ENCODE results near the gene INAVA. TPM values are rescaled to one million over a fixed set of nuclear protein-coding genes. Genes with fewer than 3 reads are reported as not detected.

The INAVA gene
- total and polyA plus RNA-seq, 2 experiments from 2014 or later: 25.3 to 43.9 TPM

DNA sequence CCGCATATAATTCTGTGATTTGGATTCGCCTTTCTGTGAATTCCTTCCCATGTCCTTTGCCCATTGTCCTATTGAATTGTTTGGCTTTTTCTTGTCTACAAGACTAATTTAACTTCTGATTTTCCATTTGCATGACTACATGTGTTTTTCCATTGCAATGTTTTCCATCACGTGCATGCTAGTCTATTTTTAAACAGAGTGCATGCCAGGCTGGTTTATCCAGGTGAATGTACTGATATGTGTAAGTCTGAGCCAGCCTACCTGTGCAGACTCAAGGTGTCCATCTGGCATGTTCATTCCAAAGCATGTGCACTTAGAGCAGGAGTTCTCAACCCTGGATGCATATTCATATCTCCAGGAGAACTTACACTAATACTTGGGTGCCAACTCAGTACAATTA, 59.7 kb downstream of the INAVA start:
- no peaks in the 10 kb centered on the region for H3K79me2 ChIP-seq (replicated peaks; ENCODE audit: insufficient read depth)
- no peak for DNase-seq (ENCODE audit: low spot score)
- no peaks in the 10 kb centered on the region for H3K4me1 ChIP-seq (ENCODE audit: insufficient read depth)
- H3K4me3 Mint-ChIP-seq: no peak overlapping the region
- no peak overlapping the region for H3K4me2 ChIP-seq
- no peaks in the 10 kb centered on the region for H3K27me3 ChIP-seq (ENCODE audit: insufficient read depth)
- H3K4me3 ChIP-seq: no peak overlapping the region
- no peak overlapping the region for H3K27ac ChIP-seq (ENCODE audit: low read depth)
- H3K9me2 ChIP-seq (ENCODE audit: insufficient read depth): no peaks in the 10 kb centered on the region
- H3F3A ChIP-seq (replicated peaks; ENCODE audit: low read depth): no peaks in the 10 kb centered on the region
- H3K9me3 Mint-ChIP-seq: no peaks in the 10 kb centered on the region
- ATAC-seq: no peak
- peaks cover 3% of the 10 kb centered on the region; the same call in 2 of the 3 replicates for H3K4me1 Mint-ChIP-seq
- no peak overlapping the region for H3K27ac Mint-ChIP-seq
- H4K20me1 ChIP-seq (replicated peaks; ENCODE audit: insufficient read depth): no peaks in the 10 kb centered on the region
- H3K36me3 Mint-ChIP-seq (ENCODE audit: low read depth): no peaks in the 10 kb centered on the region
- no peaks in the 10 kb centered on the region for H3K36me3 ChIP-seq (ENCODE audit: insufficient read depth)
- H3K27me3 Mint-ChIP-seq (ENCODE audit: insufficient read depth, low read depth, poor library complexity): peaks cover 6% of the 10 kb centered on the region
- no peak for TF ChIP-seq STAT1 (IDR thresholded peaks at IDR 0.05; ENCODE audit: unreplicated experiment)
- no peak for TF ChIP-seq ZNF114 (CRISPR knock-in tag; IDR thresholded peaks at IDR 0.05)
- TF ChIP-seq JUNB (IDR thresholded peaks at IDR 0.05; ENCODE audit: unreplicated experiment): no peak
- TF ChIP-seq NANOG (IDR thresholded peaks at IDR 0.05; ENCODE audit: borderline replicate concordance): no peak
- TF ChIP-seq EZH2 (IDR thresholded peaks at IDR 0.05; ENCODE audit: low read depth, unreplicated experiment): no peak
- TF ChIP-seq, protein P1, sequence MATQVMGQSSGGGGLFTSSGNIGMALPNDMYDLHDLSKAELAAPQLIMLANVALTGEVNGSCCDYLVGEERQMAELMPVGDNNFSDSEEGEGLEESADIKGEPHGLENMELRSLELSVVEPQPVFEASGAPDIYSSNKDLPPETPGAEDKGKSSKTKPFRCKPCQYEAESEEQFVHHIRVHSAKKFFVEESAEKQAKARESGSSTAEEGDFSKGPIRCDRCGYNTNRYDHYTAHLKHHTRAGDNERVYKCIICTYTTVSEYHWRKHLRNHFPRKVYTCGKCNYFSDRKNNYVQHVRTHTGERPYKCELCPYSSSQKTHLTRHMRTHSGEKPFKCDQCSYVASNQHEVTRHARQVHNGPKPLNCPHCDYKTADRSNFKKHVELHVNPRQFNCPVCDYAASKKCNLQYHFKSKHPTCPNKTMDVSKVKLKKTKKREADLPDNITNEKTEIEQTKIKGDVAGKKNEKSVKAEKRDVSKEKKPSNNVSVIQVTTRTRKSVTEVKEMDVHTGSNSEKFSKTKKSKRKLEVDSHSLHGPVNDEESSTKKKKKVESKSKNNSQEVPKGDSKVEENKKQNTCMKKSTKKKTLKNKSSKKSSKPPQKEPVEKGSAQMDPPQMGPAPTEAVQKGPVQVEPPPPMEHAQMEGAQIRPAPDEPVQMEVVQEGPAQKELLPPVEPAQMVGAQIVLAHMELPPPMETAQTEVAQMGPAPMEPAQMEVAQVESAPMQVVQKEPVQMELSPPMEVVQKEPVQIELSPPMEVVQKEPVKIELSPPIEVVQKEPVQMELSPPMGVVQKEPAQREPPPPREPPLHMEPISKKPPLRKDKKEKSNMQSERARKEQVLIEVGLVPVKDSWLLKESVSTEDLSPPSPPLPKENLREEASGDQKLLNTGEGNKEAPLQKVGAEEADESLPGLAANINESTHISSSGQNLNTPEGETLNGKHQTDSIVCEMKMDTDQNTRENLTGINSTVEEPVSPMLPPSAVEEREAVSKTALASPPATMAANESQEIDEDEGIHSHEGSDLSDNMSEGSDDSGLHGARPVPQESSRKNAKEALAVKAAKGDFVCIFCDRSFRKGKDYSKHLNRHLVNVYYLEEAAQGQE (IDR thresholded peaks at IDR 0.05; ENCODE audit: unreplicated experiment): no peak
- no peak for TF ChIP-seq CREB1 (CRISPR knock-in tag; IDR thresholded peaks at IDR 0.05; ENCODE audit: low read depth)
- TF ChIP-seq, protein P2, sequence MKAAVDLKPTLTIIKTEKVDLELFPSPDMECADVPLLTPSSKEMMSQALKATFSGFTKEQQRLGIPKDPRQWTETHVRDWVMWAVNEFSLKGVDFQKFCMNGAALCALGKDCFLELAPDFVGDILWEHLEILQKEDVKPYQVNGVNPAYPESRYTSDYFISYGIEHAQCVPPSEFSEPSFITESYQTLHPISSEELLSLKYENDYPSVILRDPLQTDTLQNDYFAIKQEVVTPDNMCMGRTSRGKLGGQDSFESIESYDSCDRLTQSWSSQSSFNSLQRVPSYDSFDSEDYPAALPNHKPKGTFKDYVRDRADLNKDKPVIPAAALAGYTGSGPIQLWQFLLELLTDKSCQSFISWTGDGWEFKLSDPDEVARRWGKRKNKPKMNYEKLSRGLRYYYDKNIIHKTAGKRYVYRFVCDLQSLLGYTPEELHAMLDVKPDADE (IDR thresholded peaks at IDR 0.05): no peak
- TF ChIP-seq POLR2AphosphoS5 (IDR thresholded peaks at IDR 0.05; ENCODE audit: low read depth): no peak
- TF ChIP-seq, protein P3, sequence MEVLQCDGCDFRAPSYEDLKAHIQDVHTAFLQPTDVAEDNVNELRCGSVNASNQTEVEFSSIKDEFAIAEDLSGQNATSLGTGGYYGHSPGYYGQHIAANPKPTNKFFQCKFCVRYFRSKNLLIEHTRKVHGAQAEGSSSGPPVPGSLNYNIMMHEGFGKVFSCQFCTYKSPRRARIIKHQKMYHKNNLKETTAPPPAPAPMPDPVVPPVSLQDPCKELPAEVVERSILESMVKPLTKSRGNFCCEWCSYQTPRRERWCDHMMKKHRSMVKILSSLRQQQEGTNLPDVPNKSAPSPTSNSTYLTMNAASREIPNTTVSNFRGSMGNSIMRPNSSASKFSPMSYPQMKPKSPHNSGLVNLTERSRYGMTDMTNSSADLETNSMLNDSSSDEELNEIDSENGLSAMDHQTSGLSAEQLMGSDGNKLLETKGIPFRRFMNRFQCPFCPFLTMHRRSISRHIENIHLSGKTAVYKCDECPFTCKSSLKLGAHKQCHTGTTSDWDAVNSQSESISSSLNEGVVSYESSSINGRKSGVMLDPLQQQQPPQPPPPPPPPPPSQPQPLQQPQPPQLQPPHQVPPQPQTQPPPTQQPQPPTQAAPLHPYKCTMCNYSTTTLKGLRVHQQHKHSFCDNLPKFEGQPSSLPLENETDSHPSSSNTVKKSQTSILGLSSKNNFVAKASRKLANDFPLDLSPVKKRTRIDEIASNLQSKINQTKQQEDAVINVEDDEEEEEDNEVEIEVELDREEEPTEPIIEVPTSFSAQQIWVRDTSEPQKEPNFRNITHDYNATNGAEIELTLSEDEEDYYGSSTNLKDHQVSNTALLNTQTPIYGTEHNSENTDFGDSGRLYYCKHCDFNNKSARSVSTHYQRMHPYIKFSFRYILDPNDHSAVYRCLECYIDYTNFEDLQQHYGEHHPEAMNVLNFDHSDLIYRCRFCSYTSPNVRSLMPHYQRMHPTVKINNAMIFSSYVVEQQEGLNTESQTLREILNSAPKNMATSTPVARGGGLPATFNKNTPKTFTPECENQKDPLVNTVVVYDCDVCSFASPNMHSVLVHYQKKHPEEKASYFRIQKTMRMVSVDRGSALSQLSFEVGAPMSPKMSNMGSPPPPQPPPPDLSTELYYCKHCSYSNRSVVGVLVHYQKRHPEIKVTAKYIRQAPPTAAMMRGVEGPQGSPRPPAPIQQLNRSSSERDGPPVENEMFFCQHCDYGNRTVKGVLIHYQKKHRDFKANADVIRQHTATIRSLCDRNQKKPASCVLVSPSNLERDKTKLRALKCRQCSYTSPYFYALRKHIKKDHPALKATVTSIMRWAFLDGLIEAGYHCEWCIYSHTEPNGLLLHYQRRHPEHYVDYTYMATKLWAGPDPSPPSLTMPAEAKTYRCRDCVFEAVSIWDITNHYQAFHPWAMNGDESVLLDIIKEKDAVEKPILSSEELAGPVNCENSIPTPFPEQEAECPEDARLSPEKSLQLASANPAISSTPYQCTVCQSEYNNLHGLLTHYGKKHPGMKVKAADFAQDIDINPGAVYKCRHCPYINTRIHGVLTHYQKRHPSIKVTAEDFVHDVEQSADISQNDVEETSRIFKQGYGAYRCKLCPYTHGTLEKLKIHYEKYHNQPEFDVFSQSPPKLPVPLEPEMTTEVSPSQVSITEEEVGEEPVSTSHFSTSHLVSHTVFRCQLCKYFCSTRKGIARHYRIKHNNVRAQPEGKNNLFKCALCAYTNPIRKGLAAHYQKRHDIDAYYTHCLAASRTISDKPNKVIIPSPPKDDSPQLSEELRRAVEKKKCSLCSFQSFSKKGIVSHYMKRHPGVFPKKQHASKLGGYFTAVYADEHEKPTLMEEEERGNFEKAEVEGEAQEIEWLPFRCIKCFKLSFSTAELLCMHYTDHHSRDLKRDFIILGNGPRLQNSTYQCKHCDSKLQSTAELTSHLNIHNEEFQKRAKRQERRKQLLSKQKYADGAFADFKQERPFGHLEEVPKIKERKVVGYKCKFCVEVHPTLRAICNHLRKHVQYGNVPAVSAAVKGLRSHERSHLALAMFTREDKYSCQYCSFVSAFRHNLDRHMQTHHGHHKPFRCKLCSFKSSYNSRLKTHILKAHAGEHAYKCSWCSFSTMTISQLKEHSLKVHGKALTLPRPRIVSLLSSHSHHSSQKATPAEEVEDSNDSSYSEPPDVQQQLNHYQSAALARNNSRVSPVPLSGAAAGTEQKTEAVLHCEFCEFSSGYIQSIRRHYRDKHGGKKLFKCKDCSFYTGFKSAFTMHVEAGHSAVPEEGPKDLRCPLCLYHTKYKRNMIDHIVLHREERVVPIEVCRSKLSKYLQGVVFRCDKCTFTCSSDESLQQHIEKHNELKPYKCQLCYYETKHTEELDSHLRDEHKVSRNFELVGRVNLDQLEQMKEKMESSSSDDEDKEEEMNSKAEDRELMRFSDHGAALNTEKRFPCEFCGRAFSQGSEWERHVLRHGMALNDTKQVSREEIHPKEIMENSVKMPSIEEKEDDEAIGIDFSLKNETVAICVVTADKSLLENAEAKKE (CRISPR knock-in tag; IDR thresholded peaks at IDR 0.05): no peak
- no peak for TF ChIP-seq ZNF331 (CRISPR knock-in tag; IDR thresholded peaks at IDR 0.05; ENCODE audit: low read depth)
- TF ChIP-seq EZH2phosphoT487 (IDR thresholded peaks at IDR 0.05; ENCODE audit: unreplicated experiment): no peak
- TF ChIP-seq, protein P4, sequence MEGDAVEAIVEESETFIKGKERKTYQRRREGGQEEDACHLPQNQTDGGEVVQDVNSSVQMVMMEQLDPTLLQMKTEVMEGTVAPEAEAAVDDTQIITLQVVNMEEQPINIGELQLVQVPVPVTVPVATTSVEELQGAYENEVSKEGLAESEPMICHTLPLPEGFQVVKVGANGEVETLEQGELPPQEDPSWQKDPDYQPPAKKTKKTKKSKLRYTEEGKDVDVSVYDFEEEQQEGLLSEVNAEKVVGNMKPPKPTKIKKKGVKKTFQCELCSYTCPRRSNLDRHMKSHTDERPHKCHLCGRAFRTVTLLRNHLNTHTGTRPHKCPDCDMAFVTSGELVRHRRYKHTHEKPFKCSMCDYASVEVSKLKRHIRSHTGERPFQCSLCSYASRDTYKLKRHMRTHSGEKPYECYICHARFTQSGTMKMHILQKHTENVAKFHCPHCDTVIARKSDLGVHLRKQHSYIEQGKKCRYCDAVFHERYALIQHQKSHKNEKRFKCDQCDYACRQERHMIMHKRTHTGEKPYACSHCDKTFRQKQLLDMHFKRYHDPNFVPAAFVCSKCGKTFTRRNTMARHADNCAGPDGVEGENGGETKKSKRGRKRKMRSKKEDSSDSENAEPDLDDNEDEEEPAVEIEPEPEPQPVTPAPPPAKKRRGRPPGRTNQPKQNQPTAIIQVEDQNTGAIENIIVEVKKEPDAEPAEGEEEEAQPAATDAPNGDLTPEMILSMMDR (conservative IDR thresholded peaks at IDR 0.05; ENCODE audit: low read depth in 2 of 2): no peak
- no peak overlapping the region for H2AFZ ChIP-seq
